RWPE1 (cell line): Measurements from ENCODE around the gene NFIB.

Source experiments
- CTCF ChIA-PET: fragments of 350-600 bp; sonication (Branson Sonifier 250); formaldehyde crosslinking; extraction: SDS; loops from one replicate; lab custom pipeline; 2021; lab: Yijun Ruan, JAX
- POLR2A ChIA-PET: fragments of 400-600 bp; formaldehyde crosslinking; extraction: SDS; loops from one replicate; lab custom pipeline; 2020; ENCODE audit warnings: antibody characterized with exemption; ENCODE audit not compliant: low non-redundant PET; lab: Yijun Ruan, JAX
- DNase-seq: peaks from one replicate; pipeline ENCODE4 v3.0.0; 2012; ENCODE audit warnings: low spot score
- H3K27ac ChIP-seq: fragments of 450-650 bp; 2 replicates; pipeline ENCODE4 v1.5.1; 2017
- TF ChIP-seq, protein P1 (sequence below): fragments of 450-650 bp; conservative IDR thresholded peaks from 2 replicates; pipeline ENCODE4 v1.5.1; 2017; ENCODE audit warnings: low read depth, mild to moderate bottlenecking

Gene NFIB

DNA sequence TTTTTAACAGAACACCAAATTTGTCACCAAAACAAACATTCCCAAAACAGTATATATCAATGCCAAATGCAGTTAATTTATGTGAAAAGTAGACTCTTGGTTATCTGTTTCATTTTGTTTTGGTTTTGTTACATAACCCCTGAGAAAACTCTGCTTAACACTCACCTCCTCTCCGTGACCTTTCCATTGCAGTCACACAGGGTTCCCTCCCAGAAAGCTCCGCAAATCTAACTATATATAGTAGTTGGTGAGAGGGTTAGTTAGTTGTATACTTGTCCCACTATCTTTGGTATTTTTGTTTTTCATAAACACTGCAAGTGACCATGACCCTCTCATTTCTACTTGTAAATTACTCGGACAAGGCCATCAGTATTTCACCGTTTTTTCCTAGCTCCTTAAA, 25.5 kb downstream of the NFIB start:
- ChIA-PET CTCF (no interaction called here), POLR2A (no interaction called here)
- TF ChIP-seq, protein P1, sequence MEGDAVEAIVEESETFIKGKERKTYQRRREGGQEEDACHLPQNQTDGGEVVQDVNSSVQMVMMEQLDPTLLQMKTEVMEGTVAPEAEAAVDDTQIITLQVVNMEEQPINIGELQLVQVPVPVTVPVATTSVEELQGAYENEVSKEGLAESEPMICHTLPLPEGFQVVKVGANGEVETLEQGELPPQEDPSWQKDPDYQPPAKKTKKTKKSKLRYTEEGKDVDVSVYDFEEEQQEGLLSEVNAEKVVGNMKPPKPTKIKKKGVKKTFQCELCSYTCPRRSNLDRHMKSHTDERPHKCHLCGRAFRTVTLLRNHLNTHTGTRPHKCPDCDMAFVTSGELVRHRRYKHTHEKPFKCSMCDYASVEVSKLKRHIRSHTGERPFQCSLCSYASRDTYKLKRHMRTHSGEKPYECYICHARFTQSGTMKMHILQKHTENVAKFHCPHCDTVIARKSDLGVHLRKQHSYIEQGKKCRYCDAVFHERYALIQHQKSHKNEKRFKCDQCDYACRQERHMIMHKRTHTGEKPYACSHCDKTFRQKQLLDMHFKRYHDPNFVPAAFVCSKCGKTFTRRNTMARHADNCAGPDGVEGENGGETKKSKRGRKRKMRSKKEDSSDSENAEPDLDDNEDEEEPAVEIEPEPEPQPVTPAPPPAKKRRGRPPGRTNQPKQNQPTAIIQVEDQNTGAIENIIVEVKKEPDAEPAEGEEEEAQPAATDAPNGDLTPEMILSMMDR, result no peak
- H3K27ac ChIP-seq, result no peak overlapping the region
- no peak for DNase-seq

DNA sequence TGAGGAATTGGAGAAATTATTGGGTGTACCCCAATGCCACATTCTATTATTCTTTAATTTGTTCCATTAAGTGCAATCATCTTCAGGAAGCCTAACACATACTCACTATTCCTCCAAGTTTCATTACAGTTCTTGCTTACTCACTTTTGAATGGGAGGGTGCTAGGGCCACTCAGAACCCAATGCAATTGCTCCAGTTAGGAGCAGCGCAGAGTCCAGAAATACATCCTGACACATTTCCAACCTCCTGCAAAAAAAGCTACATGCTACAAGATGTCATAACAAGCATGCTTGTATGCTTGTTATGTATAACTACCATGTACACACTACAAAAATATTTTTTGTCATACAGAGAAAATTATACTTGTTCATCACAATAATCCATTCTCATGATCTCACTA, 27.8 kb downstream of the NFIB start:
- H3K27ac ChIP-seq, result no peak overlapping the region
- no peak for DNase-seq
- POLR2A ChIA-PET, result no interaction called here
- TF ChIP-seq, protein P1, result no peak
- CTCF ChIA-PET, result interaction anchor here (0.6 kb wide), 1 partner anchor 656 kb away, joined by 6 read pairs; no protein-coding TSS in a partner anchor

DNA sequence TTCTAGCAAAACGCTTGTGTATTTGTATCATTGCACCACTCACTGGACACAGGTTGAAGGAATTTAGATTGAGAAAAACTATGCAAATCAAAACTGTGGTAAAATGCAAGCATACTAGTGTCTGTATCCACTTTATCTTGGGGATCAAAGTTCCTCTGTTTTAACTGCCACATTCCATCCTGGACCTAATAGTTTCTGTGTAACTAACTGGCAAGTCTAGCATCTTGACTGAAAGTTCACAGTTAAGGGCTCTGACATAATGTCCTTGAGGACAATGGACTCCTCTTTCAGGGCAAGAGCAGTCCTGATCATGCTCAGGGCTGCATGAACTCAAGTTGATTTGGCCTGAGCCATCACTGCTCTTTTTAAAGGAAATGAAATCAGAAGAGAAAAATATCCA, 30.7 kb downstream of the NFIB start:
- ChIA-PET POLR2A (no interaction called here), CTCF (no interaction called here)
- TF ChIP-seq, protein P1, result no peak
- H3K27ac ChIP-seq, result no peak overlapping the region
- DNase-seq, result no peak

DNA sequence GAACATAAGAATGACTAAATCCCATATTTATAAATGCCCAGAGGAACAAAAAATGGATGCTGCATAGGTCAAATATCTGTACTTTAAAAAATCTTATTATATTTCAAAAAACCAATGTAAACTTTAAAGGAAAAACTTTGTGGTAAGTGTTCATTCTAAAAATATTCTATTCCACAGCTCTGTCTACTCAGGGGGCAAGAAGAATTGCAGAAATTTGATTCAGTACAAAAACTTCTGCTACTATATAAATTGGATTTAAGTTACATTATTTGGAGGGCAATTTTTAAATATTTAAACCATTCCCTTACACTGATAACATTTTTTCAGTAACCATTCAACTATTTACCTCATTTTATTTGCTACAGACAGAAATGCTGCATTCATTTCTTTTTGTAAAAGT, 32.1 kb downstream of the NFIB start:
- TF ChIP-seq, protein P1, result no peak
- no peak overlapping the region for H3K27ac ChIP-seq
- POLR2A ChIA-PET, result no interaction called here
- no peak for DNase-seq
- CTCF ChIA-PET, result interaction anchor here (0.6 kb wide), 1 partner anchor 96 kb away, joined by 3 read pairs; no protein-coding TSS in a partner anchor

DNA sequence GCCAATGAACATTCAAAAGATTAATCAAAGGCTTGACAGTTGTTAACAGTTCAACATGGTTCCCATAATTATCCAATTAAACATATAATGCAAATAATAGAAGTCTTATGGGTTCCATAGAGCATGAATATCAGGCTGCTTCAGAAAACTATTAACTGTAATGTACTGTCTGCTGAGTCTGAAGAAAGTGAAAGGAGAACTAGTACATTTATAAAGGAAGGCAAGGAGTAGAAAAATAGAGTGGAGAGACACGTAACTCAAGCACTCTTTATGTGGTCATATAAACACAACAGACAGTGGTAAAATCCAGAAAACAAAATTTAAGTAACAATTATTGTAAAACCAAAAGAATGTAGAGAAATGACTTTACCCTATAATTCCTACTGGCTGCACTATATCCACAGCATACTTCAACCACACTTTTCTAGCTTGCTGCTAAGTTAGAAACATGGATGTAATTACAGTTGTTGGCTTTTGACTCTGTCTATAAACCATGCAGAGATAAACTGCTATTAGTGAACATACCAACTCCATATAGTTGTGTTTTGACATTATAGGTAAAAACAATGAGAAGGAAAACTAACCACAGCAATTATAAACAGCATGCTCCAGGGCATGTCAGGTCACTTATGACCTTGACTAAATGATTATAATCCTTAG, 32.7 kb downstream of the NFIB start:
- CTCF ChIA-PET, result no interaction called here
- POLR2A ChIA-PET, result no interaction called here
- TF ChIP-seq, protein P1, result no peak
- H3K27ac ChIP-seq, result no peak overlapping the region
- no peak for DNase-seq

DNA sequence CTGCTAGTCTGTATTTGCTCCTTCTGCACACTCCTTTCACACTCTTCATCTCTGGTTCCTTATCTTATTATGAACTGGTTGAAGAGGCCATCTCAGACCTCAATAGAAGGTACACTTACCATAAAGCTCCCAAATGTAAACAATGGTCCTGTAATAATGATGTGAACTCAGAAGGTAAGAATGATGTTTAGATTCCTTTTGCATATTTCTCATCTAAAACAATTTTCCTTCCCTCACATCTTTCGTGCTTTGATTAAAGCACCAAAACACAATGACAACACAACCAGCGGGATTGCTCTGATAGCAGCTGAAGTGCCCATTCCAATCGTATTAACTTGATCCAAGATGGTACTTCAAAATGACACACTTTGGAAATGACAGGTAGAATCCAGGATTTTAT, 34.3 kb downstream of the NFIB start:
- ChIA-PET POLR2A (no interaction called here), CTCF (no interaction called here)
- H3K27ac ChIP-seq, result no peak overlapping the region
- DNase-seq, result no peak
- TF ChIP-seq, protein P1, result no peak
